Stimulated activated CD4-positive, alpha-beta T cell treated with anti-CD3 and anti-CD28 coated beads, Interleukin-1b, Interleukin-23, amount 100 ng/mL, for 1 hour (primary cell): Measurements from ENCODE around the gene ZSCAN18.

ENCODE experiments used
- DNase-seq, 2 donors: peaks; one replicate each; pipeline ENCODE4 v3.0.0-alpha.2; 2020; ENCODE audit warnings: low read depth in 2 of 2

ZSCAN18 gene

DNA sequence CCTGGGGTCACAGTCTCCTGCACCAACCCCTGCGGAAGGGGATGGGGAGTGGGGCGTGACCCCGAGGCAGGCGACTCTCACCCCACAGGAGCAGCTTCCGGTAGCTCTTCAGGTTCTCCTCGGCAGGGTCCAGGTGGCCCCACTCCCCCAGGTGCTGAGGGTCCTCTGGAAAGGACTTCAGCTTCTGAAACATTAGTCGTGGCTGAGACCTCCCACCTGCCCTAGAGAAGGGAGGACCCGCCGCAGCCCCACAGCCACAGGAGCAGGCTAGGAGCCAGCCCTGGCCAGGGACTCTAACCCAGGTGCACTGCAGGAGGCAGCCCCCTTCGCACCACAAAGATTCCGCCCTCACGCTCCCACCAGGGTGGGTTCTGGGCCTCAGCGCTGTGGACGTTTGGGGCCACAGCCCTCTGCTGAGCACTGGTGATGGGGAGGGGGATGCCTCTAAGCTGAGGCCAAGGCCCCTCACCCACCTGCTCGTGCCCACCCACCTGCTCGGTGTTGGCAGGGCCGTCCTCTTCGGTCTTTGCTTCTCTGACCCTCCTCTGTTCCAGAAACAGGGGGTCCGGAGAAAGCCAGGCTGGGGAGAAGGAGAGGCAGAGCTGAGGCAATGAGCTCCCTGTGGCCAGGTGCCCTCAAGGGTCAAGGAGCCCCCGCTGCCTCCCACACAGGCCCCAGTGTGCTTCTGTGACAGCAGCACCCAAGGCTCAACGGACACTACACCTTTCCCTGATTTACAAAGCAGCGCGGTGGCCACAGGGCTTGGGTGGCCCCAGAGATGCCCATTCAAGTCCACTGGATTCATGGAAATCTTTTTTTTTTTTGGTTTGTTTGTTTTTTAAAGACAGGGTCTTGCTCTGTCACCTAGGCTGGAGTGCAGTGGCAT, 11.0 kb downstream of the ZSCAN18 start:
- no peak for DNase-seq

- DNase-seq: no peak
Measured at GRCh38 chr19:58085348-58085875, 12.6 kb downstream of the ZSCAN18 start.

DNA sequence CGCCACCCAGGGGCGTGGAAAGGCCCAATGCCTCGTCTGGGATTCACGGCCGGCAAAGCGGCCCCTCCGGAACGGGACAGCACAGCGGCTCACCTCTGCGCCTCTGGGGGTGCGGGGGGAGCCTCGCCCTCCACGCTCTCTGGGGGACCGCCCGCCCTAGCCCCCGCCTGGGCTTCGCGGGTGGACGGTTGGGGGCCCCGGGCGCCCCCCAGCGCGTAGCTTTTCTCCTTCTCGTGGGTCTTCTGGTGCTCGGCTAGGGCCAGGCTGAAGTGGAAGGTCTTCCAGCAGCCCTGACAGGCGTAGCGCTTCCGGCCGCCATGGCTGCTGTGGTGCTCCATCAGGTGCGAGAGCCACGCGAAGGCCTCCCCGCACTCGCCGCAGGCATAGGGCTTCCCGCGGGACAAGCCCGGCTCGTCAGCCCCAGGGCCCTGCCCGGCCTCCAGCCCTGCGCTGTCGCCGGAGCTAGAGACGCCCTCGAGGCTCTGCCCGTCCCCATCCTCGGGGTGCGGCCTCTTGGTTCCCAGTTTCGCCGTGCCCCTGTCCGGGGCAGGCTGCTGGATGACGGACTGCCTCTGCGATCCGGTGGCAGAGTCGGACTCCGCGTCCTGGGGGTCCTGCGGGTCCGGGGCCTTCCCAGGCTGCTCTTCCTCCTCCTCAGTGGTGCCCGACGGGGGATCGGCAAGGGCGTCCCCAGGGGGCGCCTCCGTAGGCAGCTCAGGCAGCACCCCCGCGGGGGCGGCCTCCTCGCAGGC, 13.3 kb downstream of the ZSCAN18 start:
- no peak for DNase-seq

DNA sequence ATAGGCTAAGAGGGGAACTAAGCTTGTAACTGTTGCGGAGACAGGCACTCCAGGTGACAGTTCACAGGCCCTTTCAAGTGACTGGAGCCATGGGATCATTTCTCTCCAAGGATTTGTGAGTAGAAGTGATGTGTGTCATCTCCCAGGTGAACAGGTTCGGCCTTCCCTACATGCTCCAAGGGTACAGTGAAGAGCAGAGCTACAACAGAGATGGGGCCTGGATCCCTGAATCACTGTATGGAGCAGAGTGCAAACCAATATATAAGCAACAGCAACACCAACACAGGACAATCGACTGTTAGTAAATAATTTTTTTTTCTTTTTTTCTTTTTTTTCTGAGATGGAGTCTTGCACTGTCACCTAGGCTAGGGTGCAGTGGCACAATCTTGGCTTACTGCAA, 15.0 kb downstream of the ZSCAN18 start:
- no peak for DNase-seq

DNA sequence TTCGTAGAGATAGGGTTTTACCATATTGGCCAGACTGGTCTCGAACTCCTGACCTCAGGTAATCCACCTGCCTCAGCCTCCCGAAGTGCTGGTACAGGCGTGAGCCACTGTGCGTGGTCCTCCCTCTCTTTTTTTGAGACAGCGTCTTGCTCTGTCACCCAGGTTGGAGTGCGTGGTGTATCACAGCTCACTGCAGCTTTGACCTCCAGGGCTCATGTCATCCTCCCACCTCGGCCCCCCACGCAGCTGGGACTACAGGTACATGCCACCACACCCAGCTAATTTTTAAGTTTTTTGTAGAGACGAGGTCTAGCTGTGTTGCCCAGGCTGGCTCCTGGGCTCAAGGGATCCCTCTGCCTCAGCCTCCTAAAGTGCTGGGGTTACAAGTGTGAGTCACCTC, 18.2 kb downstream of the ZSCAN18 start:
- no peak for DNase-seq

DNA sequence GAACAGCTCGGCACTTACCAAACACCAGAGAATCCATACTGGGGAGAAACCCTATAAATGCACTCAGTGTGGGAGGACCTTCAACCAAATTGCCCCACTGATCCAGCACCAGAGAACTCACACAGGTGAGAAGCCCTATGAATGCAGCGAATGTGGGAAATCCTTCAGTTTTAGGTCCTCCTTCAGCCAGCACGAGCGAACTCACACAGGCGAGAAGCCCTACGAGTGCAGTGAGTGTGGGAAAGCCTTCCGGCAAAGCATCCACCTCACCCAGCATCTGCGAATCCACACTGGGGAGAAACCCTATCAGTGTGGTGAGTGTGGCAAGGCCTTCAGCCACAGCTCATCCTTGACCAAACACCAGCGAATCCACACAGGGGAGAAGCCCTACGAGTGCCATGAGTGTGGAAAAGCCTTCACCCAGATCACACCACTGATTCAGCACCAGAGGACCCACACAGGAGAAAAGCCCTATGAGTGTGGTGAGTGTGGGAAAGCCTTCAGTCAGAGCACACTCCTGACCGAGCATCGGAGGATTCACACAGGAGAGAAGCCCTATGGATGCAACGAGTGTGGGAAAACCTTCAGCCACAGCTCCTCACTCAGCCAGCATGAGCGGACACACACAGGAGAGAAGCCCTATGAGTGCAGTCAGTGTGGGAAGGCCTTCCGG, 30.7 kb downstream of the ZSCAN18 start:
- no peak for DNase-seq

DNA sequence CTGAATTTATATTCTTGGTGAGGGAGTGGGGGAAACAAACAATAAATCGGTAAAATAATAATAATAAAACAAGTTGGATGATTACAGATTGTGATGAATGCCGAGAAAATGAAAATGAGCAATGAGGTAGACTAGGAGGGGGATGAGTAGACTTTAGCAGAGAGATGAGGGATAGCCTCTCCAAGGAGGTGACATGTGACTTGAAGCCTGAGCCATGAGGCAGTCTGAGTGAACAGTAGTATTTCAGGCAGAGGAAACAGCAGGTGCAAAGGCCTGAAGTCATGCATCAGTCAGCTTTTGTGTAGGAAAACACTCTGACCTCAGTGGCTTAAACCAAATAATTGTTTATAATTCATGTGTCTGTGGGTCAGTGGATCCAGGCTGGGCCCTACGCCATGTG, 34.3 kb downstream of the ZSCAN18 start:
- DNase-seq: no peak

- DNase-seq: no peak
Measured at GRCh38 chr19:58060231-58060630, 37.8 kb downstream of the ZSCAN18 start.

DNA sequence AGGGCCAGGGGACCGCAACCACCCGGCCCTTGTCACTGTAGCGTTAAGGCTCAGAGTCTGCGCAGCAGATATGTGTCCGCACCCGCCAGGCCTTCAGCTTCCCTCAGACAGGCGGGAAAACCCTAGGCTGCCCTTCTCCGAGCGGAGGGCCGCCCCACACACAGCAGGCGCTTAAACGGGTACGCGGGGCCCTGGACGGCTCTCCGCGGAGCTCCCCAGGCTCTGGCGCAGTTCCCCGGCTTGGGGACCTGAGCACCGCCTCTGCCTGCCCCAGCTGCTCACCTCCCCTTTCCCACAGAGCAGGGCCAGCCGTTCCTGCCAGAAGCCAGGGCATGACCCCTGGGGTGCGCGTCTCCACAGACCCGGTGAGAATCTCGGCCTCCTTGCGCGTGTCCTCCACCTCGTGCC, 38.4 kb downstream of the ZSCAN18 start:
- no peak for DNase-seq

DNA sequence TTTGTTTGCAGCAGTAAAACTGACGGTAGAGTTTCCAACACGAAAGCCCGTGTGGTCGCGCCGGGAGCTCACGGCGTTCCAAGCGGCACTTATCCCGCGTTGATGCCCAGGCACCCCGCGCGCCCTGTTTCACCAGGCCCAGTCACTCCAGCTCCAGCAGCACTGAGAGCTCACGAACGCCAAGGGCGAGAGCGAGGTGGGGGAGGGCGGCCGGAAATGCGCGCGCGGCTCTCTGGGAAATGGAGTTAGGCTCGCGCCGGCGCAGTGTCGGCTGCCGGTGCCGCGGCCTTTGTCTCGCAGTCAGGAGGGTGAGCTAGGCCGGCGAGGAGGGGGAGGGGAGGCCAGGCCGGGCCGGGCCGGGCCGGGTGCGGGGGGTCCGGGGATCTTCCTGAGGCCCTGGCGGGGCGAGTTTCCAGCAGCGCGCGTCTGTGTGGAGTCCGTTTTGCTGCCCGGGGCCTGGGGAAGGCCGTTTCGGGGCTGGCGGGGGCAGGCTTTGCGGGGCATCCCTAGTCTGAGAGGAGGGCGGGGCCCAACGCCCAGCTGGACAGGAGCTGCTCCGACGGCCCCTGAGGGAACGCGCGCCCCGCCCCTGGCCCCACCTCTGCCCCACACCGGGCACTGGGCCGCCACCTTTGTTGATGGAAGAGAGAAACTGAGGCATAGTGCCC, 38.9 kb downstream of the ZSCAN18 start, which contains the start of gene ZNF135:
Gene ZNF135 (plus strand): TSS at position 280 of the 668 bp plus-strand sequence. CDS start 721 bp downstream, outside the sequence.
- peak; percentile 5 to 36 for DNase-seq

DNA sequence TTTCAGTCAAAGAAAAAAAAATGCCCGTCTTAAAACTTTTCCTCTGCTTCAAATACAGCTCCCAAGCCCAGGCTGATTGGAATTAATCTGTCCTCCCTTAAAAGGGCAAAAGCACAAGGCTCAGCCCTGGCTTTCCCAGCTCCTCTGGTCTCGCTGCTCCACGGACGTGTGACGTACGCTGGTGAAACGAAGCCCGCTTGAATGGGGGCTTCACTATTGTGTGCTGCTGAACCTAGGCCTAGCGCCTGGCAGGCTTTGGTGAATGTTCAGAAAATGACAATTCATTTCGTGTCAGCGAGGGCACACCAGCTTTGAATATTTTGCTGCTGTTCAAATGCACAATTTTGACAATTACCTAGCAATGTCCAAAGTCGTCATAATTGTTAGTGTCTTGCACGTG, 39.6 kb downstream of the ZSCAN18 start:
- DNase-seq: no peak

DNA sequence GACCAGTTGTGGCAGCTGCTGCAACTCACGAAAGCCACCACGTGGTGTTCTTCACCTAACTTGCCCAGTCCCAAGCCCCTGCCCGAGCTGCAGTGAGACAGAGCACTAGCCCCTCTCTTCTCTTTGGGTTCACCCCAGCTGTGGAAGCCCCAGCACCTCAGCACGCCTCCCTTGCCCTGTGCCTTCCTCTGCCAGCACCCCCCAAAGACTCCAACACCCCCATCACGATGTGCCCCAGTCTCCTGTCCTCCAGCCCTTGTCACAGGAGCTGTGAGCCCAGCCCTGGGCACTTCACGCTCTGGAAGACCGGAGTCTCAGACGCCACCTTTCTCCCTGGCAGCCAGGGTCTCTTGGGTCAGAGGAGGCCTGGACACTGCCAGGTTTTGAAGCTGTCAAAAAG, 41.2 kb downstream of the ZSCAN18 start:
- no peak for DNase-seq

- no peak for DNase-seq
Measured at GRCh38 chr19:58056261-58056660, 41.8 kb downstream of the ZSCAN18 start.

GRCh38 chr19:58054901-58055874, 42.8 kb downstream of the ZSCAN18 start:
- no peak for DNase-seq

DNA sequence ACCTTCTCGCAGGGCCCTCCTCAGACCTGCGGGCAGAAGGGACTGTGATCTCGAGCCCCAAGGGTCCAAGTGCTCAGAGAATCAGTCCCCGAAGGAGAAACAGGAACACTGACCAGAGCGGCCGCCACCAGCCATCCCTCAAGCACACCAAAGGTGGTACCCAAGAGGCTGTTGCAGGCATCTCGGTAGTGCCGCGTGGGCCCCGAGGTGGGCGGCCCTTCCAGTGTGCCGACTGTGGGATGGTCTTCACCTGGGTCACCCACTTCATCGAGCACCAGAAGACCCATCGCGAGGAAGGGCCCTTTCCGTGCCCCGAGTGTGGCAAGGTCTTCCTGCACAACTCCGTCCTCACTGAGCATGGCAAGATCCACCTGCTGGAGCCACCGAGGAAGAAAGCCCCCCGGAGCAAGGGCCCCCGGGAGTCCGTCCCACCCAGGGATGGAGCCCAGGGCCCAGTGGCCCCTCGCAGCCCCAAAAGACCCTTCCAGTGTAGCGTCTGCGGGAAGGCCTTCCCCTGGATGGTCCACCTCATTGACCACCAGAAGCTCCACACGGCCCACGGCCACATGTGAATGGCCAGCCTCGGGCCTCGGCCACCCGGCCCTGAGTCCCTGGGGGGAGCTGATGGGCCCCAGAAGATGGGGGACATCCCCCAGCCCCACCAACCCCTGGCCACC, 44.4 kb downstream of the ZSCAN18 start:
- DNase-seq: no peak

DNA sequence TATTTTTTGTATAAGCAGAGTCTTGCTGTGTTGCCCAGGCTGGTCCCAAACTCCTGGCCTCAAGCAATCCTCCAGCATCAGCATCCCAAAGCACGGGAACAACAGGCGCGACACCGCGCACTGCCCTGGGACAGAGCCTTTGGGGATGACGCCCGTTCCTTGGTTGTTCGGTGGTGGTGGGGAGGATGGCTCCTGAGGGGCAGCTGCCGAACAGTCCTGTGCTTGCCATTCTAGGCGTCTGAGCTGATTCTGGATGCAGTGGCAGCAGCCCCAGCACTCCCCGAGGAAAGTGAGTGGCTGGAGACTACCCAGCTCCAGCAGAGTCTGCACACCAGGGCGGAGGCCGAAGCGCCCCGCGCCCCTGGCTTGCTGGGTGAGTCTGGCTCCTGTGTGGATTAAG, 45.8 kb downstream of the ZSCAN18 start:
- DNase-seq: no peak

DNA sequence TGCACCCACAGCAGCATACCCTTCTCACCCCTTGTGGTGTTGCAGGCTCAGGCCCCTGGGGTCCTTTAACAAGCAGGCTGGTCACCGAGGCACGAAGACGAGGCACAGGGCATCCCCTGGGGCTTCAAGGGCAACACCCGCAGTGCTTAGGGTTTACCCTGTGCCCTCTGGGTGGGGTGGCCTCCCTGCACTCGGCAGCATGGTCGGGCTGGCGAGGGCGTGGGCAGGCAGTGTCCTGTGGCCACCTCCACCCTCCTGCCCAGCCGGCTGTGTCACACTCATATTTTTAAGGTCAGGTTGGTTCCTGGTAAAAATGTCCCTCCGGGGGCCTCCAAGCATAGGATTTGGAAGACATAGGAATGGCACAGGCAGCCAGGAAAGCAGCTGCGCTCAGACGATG, 50.4 kb downstream of the ZSCAN18 start:
- no peak for DNase-seq

- no peak for DNase-seq
Measured at GRCh38 chr19:58046856-58047255, 51.2 kb downstream of the ZSCAN18 start.

GRCh38 chr19:58045411-58046050, 52.5 kb downstream of the ZSCAN18 start:
- no peak for DNase-seq
